Dermis microvascular lymphatic vessel endothelial cell (primary cell): ENCODE results near the gene WDR48. TPM values are rescaled to one million over a fixed set of nuclear protein-coding genes. Genes with fewer than 3 reads are reported as not detected.

ENCODE experiments used
- DNase-seq, 2 donors: peaks; one replicate each; pipeline versions ENCODE4 v3.0.0 to v3.0.0-alpha.2; 2010; ENCODE audit warnings: low read depth in 2 of 2
- total RNA-seq: library from RNA; depleted of rRNA; stranded (reverse); fragments of >200 nt; gene quantifications from 2 replicates; pipeline ENCODE4 v1.2.1, GENCODE V29; 2014

The WDR48 gene
- total RNA-seq, 1 donor from 2014 or later = 31.5 TPM

DNA sequence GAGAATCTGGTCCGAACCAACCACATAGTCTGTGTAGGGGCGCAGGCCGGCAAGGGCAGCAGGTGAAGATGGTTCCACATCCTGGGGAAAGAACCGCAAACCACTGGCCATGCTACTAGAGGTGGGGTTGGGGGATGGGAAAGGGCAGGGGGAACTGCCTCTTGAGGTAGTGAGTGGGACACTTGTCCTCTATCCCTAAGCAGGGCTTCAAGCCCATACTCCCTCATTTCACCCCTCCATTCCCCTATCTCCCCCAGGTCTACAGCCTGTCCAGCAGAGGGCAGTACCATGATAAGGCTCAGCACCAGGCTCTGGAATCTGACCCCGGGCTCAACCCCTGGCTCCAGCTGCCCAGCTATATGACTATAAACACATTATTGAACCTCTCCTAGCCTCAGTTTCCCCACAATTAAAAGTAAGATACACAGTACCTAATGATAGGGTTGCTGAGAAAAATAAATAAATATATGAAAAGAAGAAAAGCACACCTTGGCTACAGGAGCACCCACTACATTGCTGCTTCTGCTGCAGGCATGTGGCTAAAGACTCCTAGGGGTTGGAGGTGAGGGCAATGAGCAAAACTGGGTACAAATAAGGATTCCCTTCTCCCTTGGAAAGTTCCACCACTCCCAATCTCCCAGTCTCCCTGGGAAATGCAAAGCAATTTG is 49.3 kb downstream of the WDR48 start:
- peak; percentile 17 to 57 for DNase-seq

DNA sequence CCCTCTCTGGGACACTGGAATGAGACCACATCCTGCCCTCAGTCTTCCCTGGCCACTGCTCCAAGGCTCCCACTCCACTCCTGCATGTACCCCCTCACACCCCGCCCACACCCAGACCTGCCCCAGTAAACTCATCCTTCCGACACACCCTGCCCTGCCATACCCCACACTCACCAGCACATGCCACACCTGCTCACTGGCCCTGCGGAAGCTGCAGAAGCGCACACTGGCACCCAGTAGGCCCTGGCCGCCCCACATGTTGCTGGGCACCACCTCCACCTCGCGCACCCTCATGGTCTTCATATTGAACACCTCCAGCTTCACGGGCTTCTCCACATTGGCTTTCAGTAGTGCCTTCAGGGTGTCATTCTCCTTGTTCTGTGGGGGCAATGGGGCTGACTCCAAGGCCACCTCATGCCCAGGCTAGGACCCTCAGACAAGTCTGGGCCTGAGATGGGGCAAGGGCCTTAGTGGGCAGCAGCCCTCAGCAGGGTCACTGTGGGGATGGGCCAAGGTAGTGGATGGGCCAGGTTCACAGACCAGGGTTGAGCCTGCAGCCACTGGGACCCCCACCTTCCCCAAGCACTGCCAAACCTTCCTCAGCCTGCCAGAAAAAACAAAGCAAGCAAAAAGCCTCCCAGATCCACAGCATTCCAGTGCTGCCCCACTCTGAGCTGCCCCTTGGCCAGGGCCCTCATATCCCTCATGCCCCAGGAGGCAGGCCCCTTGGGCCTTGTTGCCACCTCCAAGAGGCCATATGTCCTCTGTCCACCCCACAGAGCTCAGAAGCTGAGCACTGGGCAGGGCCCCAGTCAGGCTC is 50.9 kb downstream of the WDR48 start:
- DNase-seq = no peak

DNA sequence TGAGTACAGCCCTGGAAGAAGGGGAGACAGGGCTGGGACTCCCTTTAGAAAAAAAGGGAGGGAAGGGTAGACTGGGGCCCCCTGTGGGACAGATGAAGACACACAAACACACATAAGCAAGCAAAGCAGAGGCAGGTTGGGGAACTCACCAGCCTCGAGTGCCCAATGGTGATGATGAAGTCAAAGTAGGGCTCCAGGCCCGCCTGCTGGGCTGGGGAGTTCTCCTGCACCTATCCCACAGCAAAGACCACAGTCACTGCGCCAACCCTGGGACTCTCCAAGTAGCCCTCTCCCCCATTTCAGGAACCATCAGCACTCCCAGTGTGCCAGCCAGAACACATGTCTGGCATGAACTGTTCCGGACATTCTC is 51.5 kb downstream of the WDR48 start:
- DNase-seq = no peak

DNA sequence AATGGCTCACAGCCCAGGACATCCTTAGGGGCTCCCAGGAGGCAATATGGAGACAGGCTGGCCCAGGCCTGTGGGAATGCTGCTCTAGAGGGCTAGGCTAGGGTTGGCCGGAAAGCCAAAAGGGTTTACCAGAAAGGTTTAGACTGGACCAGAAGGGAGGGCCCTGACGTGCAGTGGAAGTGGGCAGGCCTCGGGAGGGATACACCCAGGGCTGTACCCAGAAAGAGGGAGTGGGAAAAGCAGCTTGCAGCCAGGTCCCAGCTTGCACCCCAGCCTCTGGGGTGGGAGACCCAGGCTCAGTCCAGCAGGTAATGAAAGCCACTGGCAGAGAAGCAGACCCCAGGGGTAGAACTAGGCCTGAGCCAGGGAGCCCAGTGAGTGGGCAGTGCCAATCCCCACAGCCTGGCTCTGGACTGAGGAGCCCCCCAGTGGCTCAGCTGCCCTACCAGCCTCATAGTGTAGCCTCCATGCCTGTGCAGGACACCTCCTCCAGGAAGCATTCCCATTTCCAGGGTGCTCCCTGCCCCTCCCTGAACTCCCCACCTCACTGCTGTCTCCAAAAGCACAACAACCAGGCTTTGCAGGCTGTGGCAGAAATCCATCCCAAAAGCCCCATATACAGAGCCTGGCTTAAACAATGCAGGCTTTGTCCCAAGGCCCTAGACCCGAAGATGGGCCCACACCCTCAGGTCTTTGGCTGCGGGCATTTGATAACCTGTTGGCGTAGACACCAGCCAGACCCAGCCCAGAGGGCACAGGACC is 52.2 kb downstream of the WDR48 start:
- DNase-seq = no peak

DNA sequence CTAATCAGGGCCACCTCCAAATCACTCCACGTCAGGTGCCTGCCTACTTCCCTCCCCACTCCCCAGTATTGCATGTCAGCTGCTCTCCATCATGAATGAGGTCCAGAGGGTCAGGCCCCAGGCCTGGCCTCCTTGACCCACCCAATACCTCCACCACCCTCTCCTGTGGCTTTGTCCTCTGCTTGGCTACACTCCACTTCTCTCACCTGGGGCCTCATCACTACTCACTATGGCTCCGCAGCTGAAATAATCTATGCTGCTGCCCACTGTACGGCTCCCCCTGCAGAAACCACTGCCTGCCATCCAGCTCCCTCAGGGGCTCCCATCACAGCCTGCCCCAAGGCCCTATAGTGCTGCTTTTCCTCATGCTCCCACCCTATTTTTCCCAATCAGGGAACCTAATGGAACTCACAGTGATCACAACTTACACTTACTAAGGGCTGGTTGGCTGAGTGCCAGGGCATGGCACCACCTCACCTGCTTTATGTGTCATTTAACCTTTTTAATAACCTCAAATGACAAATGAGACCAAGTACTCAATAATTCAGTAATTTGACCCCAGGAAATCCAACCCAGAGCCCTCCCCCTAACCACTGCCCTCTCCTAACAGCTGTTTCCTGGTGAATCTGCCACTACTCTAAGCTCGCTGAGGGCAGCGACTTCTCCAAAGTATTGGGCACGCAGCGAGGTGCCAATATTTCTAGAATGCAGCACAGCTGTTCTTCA is 53.3 kb downstream of the WDR48 start:
- DNase-seq = no peak

DNA sequence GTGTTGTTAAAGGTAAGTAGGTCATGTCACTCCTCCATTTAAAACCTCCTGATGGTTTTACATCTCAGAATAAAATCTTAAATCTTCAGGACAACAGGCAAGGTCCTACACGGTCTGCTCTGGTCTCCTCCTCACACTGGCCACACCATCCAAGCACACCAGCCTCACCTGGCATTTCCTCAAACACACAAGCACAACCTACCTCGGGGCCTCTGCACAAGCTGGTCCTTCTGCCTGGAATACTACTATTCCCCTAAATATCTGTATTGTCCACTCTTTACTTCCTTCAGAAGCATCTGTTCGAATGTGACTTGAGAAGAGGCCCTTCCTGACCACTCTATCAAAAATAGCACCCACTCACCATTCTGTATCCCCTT is 53.9 kb downstream of the WDR48 start:
- no peak for DNase-seq

DNA sequence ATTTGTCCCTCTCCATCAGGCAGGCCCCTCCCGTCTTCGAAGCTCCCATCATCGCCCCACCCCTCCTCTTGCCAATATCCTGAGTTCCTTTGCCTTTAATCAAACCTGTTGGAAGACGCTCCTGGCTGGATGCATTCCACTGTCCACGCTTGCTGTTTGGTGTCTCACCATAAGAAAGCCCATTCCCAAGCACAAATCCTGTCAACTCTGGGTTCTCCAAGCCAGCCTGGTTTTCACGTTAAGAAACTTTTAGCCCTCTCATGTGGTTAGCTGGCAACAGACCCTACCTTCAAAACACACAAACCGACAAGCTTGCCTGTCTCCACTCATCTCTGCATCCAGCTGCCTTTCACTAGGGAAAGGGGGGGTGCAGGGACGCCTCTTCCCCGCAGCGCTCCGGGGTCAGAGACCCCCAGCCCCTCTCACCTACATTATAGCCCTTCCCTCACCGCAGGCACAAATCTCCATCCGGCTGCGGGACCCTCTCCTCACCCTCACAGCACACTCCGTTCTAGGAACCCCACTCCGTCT is 54.5 kb downstream of the WDR48 start:
- peak in 1 of 2 donors; percentile 12 for DNase-seq

DNA sequence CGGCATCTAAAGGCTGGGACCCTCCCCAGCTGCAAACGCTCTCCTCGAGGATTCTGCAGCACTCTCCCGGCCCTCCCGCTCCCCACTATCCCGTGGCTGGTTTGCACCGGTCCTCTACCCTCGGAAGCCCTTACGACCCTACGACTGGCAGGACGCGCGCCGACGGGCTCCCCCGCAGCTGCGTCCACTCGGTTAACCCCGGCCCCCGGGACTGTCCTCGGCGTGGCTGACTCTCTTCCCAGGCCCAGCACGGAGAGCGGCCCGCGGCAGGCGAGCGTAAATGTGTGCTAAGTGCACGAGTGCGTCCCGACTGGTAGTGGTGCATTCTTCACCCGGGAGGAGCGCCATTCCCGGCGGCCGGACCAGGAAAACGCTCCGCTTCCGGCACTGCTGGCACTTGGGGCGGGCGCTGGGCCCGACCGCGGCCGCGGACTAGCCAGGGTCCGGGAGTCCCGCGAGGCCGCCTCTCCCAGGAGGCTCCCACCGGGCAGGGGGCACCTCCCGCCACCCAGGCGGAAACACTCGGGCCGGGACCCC is 55.1 kb downstream of the WDR48 start:
- DNase-seq = peak; percentile 23 to 66

DNA sequence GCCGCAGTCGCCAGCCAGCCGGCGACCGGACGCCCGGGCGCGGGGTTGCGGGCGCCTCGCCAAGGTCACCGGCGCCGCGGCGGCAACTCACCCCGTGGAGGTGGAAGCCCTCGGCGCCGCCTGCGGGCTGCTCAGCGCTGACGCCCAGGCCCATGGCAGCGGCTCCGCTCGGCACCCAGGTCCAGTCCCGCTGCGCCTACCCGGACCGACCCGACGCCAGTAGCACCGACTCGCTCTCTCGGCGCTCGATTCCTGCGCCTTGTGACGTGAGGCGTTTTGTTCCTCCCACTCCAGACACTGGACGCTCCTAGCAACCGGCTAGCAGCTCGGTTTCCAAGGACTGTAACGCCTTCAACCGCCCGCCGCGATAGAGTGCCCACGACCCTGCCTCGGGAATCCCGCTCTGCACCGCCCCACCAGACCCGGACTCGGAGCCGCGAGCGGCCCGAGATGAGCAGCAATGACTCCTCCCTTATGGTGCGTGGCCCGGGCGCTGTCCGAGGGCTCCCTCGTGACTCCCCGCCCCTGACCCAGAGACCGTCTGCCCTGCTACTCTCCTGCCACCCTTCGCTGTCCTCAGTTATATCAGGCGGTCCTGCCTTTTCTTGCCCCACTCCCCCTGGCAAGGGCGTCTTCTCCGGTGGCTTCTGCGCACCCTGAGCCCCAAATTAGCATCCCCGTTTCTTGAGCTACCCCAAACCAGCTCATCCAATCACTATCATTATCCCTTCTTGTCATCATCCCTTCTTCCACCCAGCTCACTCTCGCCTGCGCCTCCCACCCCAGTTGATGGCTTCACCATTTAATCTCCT is 55.8 kb downstream of the WDR48 start, which contains the start of the genes GORASP1 and TTC21A:
Gene GORASP1 (minus strand): TSS at position 240 of the 812 bp plus-strand sequence. CDS start 86 bp downstream, at position 154.
Gene TTC21A (plus strand): TSS at position 293 of the 812 bp plus-strand sequence. CDS start 158 bp downstream, at position 451.
- DNase-seq = peak; percentile 67 to 89

DNA sequence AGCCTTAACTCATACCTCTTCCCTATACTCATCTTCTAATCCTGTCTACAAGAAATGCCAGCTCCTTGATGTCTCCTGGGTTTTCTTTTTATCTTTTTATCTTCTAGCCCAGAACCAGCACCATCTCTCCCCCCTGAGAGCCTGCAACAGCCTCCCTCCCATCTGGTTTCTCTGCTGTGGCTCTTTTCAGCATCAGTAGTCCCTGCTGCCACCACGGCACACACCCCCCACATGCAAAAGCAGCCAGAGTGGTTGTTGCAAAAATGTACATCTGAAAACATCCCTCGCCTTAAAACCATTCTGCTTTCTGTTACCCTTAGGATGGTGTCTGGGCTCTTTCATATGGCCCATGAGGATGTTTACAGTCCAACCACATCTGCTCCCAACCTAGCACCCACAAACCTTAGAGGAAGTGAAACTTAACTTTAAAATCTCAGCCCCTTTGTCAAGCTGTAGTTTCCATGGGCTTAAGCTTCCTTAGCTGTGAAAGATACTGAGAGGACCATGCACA is 56.4 kb downstream of the WDR48 start:
- no peak for DNase-seq

DNA sequence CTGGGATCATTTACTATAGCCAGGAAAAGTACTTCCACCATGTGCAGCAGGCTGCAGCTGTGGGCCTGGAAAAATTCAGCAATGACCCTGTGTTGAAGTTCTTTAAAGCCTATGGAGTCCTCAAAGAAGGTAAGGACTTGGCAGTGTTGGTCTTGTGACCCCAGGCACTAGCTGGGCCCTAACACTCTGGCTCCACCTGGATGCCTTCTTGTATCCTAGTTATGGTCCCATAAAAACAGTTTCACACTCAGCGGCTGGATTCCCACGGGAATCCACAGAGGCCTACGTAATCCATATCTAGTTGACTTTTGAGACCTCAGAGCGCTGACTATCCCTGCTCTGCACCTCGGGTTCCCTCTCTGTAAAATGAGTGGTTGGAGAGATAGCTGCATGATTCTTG is 57.3 kb downstream of the WDR48 start:
- DNase-seq = no peak

DNA sequence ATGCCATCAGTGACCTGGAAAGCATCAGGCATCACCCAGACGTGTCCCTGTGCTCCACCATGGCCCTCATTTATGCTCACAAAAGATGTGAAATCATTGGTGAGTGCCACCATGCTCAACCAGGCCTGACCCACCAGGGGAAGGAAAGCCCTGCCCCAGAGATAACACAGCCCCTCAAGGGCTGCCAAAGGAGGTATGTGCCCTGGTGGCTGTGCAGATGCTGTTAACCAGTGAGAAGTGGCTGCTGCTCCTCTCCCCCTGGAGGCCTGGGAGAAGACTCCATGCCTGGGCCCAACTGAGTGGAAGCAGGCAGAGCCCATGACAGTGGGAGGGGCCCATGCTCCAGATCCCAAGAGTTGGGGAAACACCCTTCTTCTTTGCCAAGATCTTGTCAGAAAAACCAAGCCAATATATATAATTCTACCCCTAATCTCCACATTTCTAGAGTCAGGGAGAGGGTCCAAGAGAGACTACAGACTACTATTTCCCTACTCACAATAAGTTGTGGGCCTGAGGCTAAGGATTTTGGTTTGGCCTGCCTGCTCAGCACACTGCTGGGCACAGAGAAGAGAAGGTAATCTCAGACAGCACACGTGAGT is 58.3 kb downstream of the WDR48 start:
- DNase-seq = no peak

DNA sequence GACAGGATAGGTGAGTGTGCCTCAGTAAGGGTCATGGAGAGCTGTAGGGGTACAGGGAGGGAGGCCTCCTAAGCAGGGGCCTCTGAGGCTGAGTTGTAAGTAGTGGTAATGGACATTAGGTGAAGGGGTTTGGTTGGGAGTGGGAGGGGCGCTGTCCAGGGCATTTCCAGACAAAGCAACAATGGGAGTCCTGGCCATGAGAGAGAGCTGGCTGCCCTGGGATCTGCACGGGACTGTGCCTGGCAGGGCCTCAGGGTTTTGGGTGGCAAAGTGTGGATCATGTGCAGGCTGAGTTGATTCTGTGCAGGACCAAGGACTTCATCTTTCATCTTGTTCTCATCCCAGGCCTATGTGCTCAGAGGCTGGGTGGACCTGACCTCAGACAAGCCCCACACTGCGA is 60.3 kb downstream of the WDR48 start:
- no peak for DNase-seq

DNA sequence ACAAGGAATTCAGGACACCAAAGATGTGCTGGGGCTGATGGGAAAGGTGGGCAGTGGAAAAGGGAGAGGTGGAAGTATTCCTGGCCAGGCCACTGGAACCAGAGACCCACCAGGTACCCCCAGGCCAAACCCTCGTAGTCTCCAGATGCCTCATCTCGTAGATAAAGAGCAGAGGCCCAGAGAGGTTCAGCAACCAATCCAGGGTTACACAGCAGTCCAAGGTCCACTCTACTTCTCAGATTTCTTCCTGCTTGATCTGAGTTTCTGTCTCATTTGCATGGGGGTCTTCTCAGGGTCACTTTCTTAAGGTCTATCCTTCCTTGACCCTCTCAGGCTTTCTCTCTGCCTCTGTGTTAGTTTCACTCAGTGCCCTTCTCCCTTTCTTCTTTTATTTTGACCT is 60.7 kb downstream of the WDR48 start:
- no peak for DNase-seq

DNA sequence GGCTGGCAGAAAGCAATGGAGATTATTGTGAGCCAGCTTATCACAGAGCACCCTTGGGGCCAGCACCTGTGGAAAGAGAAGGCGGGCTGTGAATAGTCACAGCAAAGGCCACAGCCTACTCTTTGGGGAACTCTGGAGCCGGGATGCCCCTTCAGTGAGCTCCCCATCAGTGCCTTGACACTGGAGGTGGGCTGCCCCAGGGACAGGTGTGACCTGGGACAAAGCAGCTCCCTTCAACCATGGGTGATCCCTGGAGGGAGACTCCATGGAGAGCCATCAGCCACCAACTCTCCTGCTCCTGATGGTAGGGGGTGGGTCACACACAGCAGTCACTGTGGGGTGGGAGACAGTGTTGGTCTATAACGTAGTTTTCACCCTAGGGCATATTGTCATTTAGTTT is 61.5 kb downstream of the WDR48 start:
- no peak for DNase-seq

DNA sequence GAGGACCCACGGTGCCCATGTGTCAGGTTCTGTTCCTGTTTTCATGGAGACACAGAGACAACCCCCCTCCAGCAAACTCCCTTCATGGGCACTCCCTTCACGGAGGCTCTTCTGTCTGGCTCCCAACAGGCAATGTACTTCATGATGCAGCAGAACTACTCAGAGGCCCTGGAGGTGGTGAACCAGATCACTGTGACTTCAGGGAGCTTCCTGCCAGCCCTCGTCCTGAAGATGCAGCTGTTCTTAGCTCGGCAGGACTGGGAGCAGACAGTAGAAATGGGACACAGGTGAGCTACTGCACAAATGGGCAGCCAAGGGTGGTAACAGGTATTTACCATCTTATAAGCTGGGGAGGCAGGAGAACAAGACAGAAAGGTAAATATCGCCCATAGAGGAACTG is 62.6 kb downstream of the WDR48 start:
- DNase-seq = no peak

DNA sequence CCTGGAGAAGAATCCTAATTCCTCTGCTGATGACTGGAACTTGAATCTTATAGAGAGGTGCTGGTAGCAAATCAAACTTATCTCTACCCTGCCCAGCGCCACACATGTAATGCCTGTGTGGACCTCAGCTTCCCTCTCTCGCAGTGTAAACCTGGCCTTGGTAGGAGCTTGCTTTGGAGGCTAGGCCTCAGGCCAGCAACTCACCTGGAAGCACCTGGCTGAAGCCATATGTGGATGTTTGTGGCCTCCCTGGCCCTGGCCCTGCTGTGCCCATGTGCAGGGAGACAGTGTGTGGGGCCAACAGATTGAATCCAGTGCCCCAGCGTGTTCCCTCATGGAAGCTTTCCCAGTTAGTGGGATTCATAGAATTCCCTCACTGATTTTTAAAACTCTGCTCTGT is 64.1 kb downstream of the WDR48 start:
- DNase-seq = no peak

DNA sequence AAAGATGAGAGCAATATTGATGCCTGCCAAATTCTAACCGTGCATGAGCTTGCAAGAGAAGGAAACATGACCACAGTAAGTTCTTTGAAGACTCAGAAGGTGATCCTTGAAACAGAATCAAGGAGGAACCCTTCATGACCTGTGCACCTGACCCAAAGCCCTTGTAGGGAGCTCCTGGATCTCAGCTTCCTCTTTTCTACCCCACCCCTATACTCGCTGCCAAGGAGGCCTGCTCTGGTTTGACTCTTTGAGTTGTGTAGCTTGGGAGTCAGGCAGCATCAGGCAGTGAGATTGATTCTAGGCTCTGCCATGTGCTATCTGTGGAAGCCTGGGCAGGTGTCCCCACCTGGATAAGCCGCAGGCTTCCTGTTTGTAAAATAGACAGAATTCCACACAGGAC is 66.3 kb downstream of the WDR48 start:
- DNase-seq = no peak

DNA sequence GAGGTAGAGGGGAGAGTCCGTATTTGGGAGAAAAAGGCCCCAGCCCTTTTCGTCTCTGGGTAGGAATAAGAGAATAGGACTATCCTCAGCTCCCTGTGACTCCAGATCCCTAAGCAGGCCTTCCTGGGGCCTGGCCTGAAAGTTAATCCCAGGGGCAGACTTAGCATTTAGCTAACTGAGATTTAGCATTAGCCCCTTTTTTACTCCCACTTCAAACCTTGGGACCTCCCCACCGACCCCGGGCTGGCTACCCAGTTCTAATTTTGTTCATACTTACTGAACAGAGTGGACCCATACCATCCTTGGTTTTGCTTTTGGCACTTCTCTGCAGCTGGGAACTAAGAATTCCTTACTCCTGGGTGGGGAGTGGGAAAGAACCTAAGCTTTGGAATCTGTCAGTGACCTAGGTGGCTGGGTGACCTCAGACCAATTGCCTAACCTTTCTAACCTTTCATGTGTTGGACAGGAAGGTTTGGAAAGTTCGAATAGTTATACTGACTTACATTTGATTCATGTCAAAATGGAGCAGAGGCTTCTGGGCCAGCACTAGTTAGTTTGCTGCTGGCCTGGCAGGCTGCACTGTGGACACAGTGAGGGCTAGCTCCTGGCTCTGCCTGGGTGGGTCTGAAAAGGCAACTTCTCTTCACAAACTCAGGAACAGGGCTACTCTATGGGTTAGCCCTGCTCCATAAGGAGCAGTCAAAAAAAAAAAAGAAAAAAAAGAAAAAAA is 67.3 kb downstream of the WDR48 start:
- DNase-seq = no peak
